Myocyte (in vitro differentiated cells): Measurements from ENCODE around the gene ARF4. TPM values are rescaled to one million over a fixed set of nuclear protein-coding genes. Genes with fewer than 3 reads are reported as not detected.
"Not testable (repeated sequence)": the region's sequence is repeated elsewhere in the genome, so short reads cannot be mapped to it uniquely, and the experiment has no call there.

Source experiments
- DNase-seq: peaks from one replicate; pipeline ENCODE4 v3.0.0-alpha.2; 2012; ENCODE audit warnings: low read depth
- polyA plus RNA-seq: library from polyadenylated mRNA; unstranded; fragments of >200 nt; gene quantifications from one replicate; pipeline ENCODE4 v1.2.1, GENCODE V29; 2012; ENCODE audit warnings: missing spikeins
- total RNA-seq: library from RNA; depleted of rRNA; stranded (reverse); fragments of >200 nt; gene quantifications from 2 replicates; pipeline ENCODE4 v1.2.3, GENCODE V29; 2014

Gene ARF4
- 212 and 287 TPM in 2 replicates for total RNA-seq
- 342 TPM for polyA plus RNA-seq

DNA sequence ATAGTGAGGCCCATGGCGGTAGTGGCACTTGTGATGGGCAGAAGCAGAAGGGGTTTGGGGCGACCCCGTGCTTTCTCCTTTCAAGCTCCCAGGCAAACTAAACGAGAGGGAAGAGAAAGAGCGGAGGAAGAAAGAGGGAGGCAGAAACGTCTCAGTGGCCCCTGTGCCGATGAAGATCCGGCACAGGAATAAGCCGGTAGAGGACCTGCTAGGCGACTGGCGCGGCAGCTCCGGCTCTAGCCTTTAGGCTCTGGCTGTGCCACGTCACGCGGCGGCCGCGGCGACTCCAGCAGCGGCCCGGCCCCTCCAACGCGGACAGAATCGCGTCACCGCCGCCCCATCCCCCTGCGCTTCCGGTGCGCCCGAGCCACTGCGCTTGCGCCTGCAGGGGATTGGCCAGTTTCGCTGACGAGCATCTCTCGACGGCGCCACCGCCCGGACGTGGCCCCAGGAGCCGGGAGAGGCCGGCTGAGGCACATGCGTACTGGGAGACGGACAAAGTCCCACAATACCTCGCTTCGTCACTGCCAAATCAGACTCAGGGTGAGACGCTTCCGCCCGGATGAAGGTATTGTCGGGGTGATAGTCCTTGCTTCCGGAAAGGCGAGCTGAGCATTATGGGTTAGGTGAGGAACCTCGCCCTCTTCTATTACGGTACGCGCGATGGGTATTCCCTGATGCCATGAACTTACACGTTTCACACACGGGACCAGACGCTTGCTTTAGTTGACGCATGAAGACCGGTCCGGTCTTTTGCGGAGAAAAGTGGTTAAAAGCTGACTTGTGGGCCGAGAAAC lies at the start of gene ARF4:
Gene ARF4 (minus strand): TSS at position 218 of the 797 bp plus-strand sequence. CDS start 204 bp downstream, at position 14.
- DNase-seq = peak; percentile 100

- peak; percentile 38 for DNase-seq
Observed at GRCh38 chr3:57646723-57647122, 49.6 kb upstream of the ARF4 start.

- no peak for DNase-seq
Observed at GRCh38 chr3:57644740-57645139, 47.6 kb upstream of the ARF4 start.

- peak; percentile 18 for DNase-seq
Observed at GRCh38 chr3:57637391-57637790, 40.2 kb upstream of the ARF4 start.

DNA sequence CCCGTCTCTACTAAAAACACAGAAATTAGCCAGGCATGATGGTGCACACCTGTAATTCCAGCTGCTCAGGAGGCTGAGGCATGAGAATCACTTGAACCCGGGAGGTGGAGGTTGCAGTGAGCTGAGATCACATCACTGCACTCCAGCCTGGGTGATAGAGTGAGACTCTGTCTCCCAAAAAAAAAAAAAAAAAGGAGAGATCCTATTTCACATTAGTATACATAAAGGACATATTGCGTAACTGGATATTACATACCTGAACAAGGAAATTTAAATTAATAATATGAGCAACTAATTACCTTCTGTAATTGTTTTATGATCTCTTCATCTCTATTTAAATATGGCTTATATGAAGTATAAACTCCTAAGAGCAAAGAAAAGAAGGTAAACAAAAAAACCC lies 37.1 kb upstream of the ARF4 start:
- not testable (repeated sequence) for DNase-seq

DNA sequence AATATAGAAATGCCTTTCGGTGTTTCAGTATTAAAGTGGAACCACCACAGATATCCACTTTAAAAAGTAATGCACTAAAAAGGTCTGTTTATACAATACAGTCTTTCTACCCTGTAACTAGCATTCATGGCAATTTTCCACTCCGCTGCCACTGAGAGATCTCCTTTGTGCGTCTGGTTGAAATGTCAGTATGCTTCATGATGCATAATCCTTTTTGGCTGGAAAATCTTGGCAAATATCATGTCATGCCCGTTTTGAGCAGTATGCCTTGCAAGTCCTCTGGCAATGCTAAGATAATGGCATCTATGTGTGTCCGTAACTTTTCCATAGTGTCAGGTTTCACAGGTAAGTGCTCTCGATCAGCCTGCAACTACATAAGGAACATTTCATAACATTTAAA lies 30.8 kb upstream of the ARF4 start:
- no peak for DNase-seq

DNA sequence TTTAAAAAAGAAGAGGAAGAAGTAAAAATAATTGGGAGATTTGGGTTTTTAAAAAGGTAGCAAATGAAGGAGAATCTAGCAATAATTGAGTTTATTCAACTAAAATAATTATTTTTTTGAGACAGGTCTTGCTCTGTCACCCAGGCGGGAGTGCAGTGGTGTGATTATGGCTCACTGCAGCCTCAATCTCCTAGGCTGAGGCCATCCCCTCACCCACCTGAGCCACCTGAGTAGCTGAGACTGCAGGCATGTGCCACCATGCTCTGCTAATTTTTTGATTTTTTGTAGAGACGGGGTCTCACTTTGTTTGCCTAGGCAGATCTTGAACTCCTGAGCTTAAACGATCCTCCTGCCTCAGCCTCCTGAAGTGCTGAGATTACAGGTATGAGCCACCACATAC lies 27.7 kb upstream of the ARF4 start:
- DNase-seq = no peak

DNA sequence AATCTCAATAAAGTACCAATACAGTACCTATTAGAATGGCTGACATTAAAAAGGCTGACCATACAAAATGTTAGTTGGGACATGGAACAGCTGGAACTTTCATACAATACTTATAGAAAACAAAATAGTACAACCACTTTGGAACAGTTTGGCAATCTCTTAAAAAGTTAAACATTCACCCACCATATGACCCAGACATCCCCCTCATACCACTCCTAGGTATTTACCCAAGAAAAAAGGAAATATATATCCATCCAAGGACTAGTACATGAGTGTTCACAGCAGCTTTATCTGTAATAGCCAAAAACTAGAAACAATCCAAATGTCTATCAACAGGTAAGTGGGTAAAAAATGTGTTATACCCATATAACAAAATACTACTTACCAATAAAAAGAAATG lies 25.2 kb upstream of the ARF4 start:
- DNase-seq = no peak

DNA sequence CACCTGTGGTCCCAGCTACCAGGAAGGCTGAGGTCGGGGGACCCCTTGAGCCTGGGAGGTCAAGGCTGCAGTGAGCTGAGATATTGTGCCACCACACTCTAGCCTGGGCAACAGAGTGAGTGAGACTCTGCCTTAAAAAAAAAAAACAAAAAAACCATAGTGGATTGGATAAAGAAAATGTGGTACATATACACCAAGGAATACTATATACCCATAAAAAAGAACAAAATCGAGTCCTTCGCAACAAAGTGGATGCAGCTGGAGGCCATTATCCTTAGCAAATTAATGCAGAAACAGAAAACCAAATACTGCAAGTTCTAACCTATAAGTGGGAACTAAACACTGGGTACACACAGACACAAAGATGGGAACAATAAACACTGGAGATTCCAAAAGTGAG lies 20.6 kb upstream of the ARF4 start:
- no peak for DNase-seq

DNA sequence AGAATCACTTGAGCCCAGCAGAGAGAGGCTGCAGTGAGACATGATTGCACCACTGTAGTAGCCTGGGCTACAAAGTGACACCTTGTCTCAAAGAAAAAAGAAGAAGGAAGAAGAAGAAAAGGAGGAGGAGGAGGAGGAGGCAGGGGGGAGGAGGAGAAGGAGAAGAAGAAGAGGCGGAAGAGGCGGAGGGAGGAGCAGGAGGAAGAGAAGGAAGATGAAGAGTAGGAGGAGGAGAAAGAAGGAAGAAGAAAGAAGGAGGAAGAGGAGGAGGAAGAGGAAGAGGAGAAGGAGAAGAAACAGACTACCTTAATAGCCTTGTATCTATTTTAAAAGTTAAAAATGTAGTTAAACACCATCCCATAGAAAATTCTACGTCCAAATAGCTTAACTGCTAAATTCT lies 19.1 kb upstream of the ARF4 start:
- DNase-seq = no peak

DNA sequence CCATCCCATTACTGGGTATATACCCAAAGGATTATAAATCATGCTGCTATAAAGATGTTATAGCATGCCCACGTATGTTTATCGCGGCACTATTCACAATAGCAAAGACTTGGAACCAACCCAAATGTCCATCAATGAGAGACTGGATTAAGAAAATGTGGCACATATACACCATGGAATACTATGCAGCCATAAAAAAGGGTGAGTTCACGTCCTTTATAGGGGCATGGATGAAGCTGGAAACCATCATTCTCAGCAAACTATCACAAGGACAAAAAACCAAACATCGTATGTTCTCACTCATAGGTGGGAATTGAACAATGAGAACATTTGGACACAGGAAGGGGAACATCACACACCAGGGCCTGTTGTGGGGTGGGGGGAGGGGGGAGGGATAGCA lies 14.7 kb upstream of the ARF4 start:
- DNase-seq = not testable (repeated sequence)

- DNase-seq = no peak
Observed at GRCh38 chr3:57605683-57606082, 8.5 kb upstream of the ARF4 start.

DNA sequence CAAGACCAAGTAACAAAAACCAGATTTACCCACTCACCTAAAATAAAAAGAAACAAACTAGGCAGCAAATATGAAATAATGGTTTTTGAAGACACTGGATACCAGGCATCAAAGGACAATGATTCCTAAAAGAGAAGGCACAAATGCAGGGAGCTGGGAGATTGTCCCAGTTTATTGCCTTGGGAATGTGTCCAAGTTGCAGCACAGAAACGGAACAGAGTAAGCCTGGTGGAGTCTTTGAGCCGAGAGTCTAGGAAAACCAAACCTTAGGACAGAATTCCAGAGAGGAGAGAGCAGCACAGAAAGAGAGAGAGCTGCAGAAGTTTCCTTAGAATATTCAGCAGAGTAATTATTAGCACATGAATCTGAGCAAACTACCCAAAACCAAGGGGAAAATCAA lies 7.8 kb upstream of the ARF4 start:
- no peak for DNase-seq

DNA sequence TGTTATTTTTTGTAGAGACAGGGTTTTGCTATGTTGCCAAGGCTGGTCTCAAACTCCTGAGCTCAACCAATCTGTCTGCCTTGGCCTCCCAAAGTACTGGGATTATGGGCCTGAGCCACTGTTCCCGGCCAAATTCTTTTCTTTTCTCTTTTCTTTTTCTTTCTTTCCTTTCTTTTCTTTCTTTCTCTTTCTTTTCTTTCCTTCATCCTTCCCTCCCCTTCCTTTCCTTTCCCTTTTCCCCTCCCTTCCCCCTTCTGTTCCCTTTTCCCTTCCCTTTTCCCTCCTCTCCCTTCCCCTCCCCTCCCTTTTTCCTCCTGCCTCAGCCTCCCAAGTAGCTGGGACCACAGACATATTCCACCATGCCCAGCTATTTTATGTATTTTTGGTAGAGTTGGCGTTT lies 3.1 kb upstream of the ARF4 start:
- DNase-seq = no peak

DNA sequence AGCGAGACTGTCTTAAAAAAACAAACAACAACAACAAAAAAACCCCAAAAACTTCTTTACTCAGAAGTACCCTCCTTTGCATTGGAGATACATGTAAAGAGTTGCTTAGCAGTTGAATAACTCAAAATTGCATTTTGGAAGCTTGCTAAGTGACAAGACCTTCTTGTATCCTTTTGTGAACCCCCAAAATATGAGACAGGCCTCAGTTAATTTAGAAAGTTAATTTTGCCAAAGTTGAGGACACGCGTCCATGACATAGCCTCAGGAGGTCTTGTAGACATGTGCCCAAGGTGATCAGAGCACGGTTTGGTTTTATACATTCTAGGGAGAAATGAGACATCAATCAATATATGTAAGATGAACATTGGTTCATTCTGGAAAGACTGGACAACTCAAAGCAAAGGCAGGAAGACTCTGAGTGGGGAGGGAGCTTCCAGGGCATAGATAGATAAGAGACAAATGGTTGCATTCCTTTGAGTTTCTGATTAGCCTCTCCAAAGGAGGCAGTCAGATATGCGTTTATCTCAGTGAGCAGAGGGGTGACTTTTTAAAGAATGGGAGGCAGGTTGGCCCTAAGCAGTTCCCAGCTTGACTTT lies 1.7 kb upstream of the ARF4 start:
- DNase-seq = no peak

- DNase-seq = peak; percentile 90
Observed at GRCh38 chr3:57596495-57597126, 533 bp downstream of the ARF4 start.

DNA sequence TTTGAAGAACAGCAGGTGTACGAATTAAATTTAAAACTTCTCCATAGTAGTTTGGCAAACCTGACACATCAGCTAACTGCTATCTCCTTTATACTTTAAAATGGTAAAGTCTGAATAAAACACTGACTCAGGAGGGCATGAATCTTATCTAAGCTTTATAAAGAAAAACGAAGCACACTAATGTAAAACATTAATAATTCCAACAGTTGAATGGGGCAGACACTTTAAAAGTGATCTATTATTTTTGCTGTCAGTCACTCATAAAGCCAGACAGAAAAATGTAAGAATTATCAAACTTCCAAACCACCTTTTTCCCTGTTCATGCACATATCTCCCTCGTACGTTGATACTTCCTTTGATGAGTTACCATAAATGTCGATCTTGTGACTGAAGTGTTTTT lies 2.6 kb downstream of the ARF4 start:
- no peak for DNase-seq

DNA sequence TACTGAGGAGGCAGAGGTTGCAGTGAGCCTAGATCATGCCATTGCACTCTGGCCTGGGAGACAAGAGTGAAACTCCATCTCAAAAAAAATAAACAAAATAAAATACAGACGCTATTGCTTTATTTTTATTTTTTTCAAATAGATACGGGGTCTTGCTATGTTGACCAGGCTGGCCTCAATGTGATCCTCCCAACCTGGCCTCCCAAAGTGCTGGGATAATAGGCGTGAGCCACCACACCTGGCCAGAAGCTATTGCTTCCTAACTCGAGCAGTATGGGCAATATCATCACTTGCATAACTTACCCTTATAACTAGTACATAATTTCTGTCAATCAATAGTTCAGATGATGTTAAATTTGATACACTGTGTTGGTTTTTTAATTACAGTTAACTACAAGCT lies 3.0 kb downstream of the ARF4 start:
- no peak for DNase-seq

DNA sequence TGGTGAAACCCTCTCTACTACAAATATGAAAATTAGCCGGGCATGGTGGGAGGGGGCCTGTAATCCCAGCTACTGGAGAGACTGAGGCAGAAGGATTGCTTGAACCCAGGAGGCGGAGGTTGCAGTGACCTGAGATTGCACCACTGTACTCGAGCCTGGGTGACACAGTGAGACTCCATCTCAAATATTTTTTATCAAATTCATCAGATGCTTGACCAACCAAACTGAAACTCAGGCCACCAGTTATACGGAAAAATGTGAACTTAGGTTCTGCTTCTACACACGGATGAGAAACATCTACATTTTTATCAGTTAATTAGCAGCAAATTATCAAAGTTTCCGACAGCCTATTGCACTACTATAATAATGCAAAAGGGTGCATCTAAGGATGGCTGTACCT lies 4.8 kb downstream of the ARF4 start:
- DNase-seq = no peak

DNA sequence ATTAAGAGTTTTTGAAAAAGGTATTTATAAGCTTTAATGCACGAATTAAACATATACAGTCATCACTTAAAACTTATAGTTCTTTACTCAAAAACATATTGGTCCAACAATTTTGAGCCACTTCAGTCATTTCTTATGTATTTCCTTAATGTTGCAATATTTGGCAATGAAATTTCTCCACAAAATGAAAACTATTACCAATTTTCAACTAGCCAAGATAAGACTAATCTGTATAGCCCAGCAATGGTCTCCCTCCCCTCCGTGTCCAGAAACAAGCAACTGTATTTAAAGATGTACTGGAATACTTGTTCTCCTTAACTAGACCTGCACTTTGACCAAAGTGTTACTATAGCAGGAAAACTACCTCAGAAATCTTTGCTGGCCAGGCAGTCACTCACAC lies 9.2 kb downstream of the ARF4 start:
- no peak for DNase-seq

GRCh38 chr3:57586778-57587177 lies 10.4 kb downstream of the ARF4 start:
- no peak for DNase-seq

- no peak for DNase-seq
Observed at GRCh38 chr3:57583544-57583943, 13.6 kb downstream of the ARF4 start.
